ENCODE data around the gene MTHFD1L. TPM values are rescaled to one million over a fixed set of nuclear protein-coding genes. Genes with fewer than 3 reads are reported as not detected.

The MTHFD1L gene
- total and polyA plus RNA-seq, 2 of the 8 experiments (the other 6 are each of a cell fraction or from before 2014, with no cell fraction given) = 29.2 to 105 TPM

DNA sequence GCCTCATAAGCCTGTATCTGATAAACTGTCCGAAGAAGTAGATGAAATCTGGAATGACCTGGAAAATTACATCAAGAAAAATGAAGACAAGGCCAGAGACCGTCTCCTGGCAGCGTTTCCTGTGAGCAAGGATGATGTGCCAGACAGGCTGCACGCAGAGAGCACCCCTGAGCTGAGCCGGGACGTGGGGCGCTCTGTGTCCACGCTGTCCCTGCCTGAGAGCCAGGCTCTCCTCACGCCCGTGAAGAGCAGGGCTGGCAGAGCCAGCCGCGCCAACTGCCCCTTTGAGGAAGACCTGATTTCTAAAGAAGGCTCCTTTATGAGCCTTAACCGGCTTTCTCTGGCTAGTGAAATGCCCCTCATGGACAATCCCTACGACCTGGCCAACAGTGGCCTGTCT is 33.9 kb upstream of the MTHFD1L start (continued):
- no peak for TF ChIP-seq POLR2AphosphoS5 (IDR thresholded peaks at IDR 0.05; ENCODE audit: low read depth, low read length)

DNA sequence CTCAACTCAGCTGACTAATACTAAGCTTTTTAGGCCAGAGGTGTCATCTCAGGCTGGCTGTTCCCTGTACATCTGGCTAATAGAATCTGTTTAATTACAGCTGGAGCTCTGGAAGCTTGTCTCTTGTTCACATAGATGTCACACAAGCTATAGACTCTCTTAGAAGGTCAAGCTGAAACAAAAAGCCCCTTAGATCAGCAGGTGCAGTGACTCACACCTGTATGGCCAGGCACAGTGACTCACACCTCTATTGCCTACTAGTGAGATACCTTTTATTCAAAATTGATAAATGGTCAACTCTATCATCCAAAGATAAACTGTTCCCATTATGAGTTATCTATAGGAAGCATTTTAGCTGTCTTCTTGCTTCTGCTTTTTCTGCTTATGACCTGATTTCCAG is 29.9 kb upstream of the MTHFD1L start:
- Histone ChIP-seq H3K23me2 (ENCODE audit: low read depth, low read length) (no peaks in the 10 kb centered on the region), H2BK5ac (ENCODE audit: low read depth, low read length) (no peak overlapping the region), H4K5ac (ENCODE audit: insufficient read length, low read depth, low read length) (no peak overlapping the region), H2BK15ac (ENCODE audit: low read length) (no peak overlapping the region), H3K56ac (replicated peaks; ENCODE audit: insufficient read length, low read depth, low read length) (no peak overlapping the region), H3K27me3 (replicated peaks in 1 of 4; ENCODE audit: control insufficient read depth in 3 of 4, extremely low read depth in 1 of 4, insufficient read depth in 3 of 4, low read length in 3 of 4) (no peaks in the 10 kb centered on the region), H2BK20ac (ENCODE audit: low read length) (no peak overlapping the region), H3K36me3 (ENCODE audit: control insufficient read depth in 2 of 4, insufficient read depth in 4 of 4, low read length in 3 of 4) (no peaks in the 10 kb centered on the region), H3K79me1 (ENCODE audit: low read depth, low read length) (no peaks in the 10 kb centered on the region), H2BK120ac (replicated peaks; ENCODE audit: low read depth, low read length) (no peak overlapping the region), H3K23ac (ENCODE audit: insufficient read length) (no peak overlapping the region), H3K79me2 (ENCODE audit: control insufficient read depth in 1 of 2, insufficient read depth in 2 of 2, low read length in 2 of 2) (no peaks in the 10 kb centered on the region), H4K20me1 (replicated peaks in 1 of 2; ENCODE audit: control insufficient read depth in 1 of 2, insufficient read depth in 2 of 2, low read length in 2 of 2) (no peaks in the 10 kb centered on the region), H3K4me2 (ENCODE audit: insufficient read depth in 1 of 2, low read depth in 2 of 2, low read length in 2 of 2) (no peak overlapping the region), H3K9ac (replicated peaks in 1 of 4; ENCODE audit: extremely low read depth in 1 of 4, low read depth in 3 of 4, low read length in 3 of 4) (no peak overlapping the region), H4K8ac (ENCODE audit: extremely low read depth, insufficient read depth, low read length) (no peak overlapping the region), H3K14ac (ENCODE audit: insufficient read length) (no peak overlapping the region), H3K4ac (replicated peaks; ENCODE audit: insufficient read length, low read depth, low read length) (no peak overlapping the region), H3K9me3 (ENCODE audit: insufficient read depth in 2 of 2, low read depth in 1 of 2, low read length in 1 of 2) (no peaks in the 10 kb centered on the region), H4K91ac (replicated peaks; ENCODE audit: insufficient read length, low read length) (no peak overlapping the region), H2BK12ac (ENCODE audit: low read depth, low read length) (no peak overlapping the region), H3K4me3 (ENCODE audit: extremely low read depth in 1 of 4, insufficient read depth in 2 of 4, low read depth in 3 of 4, low read length in 4 of 4) (no peak overlapping the region), H2AFZ (ENCODE audit: low read length) (no peak overlapping the region), H2AK5ac (ENCODE audit: low read depth, low read length) (no peak overlapping the region), H3K18ac (ENCODE audit: extremely low read depth, low read length) (no peak overlapping the region), H3K27ac (ENCODE audit: low read depth, low read length) (no peak overlapping the region), H3K4me1 (replicated peaks in 1 of 4; ENCODE audit: control insufficient read depth in 3 of 4, insufficient read depth in 4 of 4, low read length in 3 of 4) (no peaks in the 10 kb centered on the region)
- ChIA-PET CTCF (ENCODE audit: partially characterized antibody) (interaction anchor here (1.1 to 1.2 kb wide), 2 partner anchors 18 to 56 kb away, joined by 3 to 4 read pairs; no protein-coding TSS in a partner anchor), POLR2A (ENCODE audit: partially characterized antibody) (no interaction called here)
- DNase-seq (ENCODE audit: low read depth in 1 of 2, low spot score in 2 of 2) (no peak), FAIRE-seq (no peak)
- no peak for TF ChIP-seq PHF8 (conservative IDR thresholded peaks at IDR 0.05; ENCODE audit: low read depth, low read length)
- TF ChIP-seq SP4 (IDR thresholded peaks at IDR 0.05; ENCODE audit: low read length) = no peak
- TF ChIP-seq KDM4A (IDR thresholded peaks at IDR 0.05; ENCODE audit: low read depth, low read length, severe bottlenecking) = no peak
- no peak for TF ChIP-seq SIX5 (IDR thresholded peaks at IDR 0.05; ENCODE audit: low read depth, low read length)
- no peak for TF ChIP-seq JUN (IDR thresholded peaks at IDR 0.05; ENCODE audit: low read depth, low read length)
- TF ChIP-seq BCL11A (IDR thresholded peaks at IDR 0.05; ENCODE audit: low read depth in 2 of 2, low read length in 2 of 2) = no peak
- TF ChIP-seq BRCA1 (IDR thresholded peaks at IDR 0.05; ENCODE audit: low read depth, low read length) = no peak
- no peak for TF ChIP-seq HDAC6 (IDR thresholded peaks at IDR 0.05; ENCODE audit: low read depth, low read length)
- no peak for TF ChIP-seq SIRT6 (IDR thresholded peaks at IDR 0.05; ENCODE audit: low read length)
- no peak for TF ChIP-seq SP1 (IDR thresholded peaks at IDR 0.05; ENCODE audit: low read depth, low read length)
- TF ChIP-seq CBX8 (IDR thresholded peaks at IDR 0.05; ENCODE audit: borderline replicate concordance, low read depth, low read length) = no peak
- TF ChIP-seq SAP30 (IDR thresholded peaks at IDR 0.05; ENCODE audit: insufficient read depth, insufficient replicate concordance, low read length) = no peak
- no peak for TF ChIP-seq HDAC2 (IDR thresholded peaks at IDR 0.05; ENCODE audit: borderline replicate concordance in 1 of 2, low read depth in 2 of 2, low read length in 2 of 2)
- TF ChIP-seq NRF1 (IDR thresholded peaks at IDR 0.05; ENCODE audit: low read depth, low read length) = no peak

Data from H1 (cell line).